NCI-H1436 treated with DMSO at 0.1 percent for 48 hours (cell line): ENCODE data around the gene OR2H1.

Experiments used
- DNase-seq: peaks from one replicate; lab custom pipeline; 2025; lab: John Stamatoyannopoulos, UW

The OR2H1 gene

GRCh38 chr6:29483735-29484134, 26.8 kb downstream of the OR2H1 start:
- DNase-seq, result no peak

GRCh38 chr6:29486577-29486976, 29.6 kb downstream of the OR2H1 start:
- no peak for DNase-seq

GRCh38 chr6:29487131-29487530, 30.2 kb downstream of the OR2H1 start:
- no peak for DNase-seq

GRCh38 chr6:29487660-29488059, 30.7 kb downstream of the OR2H1 start, which contains the start of gene MAS1L:
MAS1L (minus strand) TSS chr6:29487956; CDS start chr6:29487902, 54 bp downstream.
- no peak for DNase-seq

- no peak for DNase-seq
Measured at GRCh38 chr6:29488874-29489273, 31.9 kb downstream of the OR2H1 start.

- DNase-seq, result no peak
Measured at GRCh38 chr6:29489286-29489685, 32.3 kb downstream of the OR2H1 start.

GRCh38 chr6:29490055-29490454, 33.1 kb downstream of the OR2H1 start:
- no peak for DNase-seq

GRCh38 chr6:29490552-29490951, 33.6 kb downstream of the OR2H1 start:
- DNase-seq, result no peak

GRCh38 chr6:29491574-29491973, 34.6 kb downstream of the OR2H1 start:
- DNase-seq, result no peak

GRCh38 chr6:29493261-29493660, 36.3 kb downstream of the OR2H1 start:
- DNase-seq, result no peak

- no peak for DNase-seq
Measured at GRCh38 chr6:29494131-29494530, 37.2 kb downstream of the OR2H1 start.

GRCh38 chr6:29495571-29495970, 38.6 kb downstream of the OR2H1 start:
- DNase-seq, result no peak

- no peak for DNase-seq
Measured at GRCh38 chr6:29496961-29497360, 40.0 kb downstream of the OR2H1 start.

GRCh38 chr6:29499704-29500103, 42.7 kb downstream of the OR2H1 start:
- no peak for DNase-seq

GRCh38 chr6:29500594-29500993, 43.6 kb downstream of the OR2H1 start:
- DNase-seq, result no peak

- DNase-seq, result no peak
Measured at GRCh38 chr6:29501106-29501505, 44.2 kb downstream of the OR2H1 start.

- DNase-seq, result no peak
Measured at GRCh38 chr6:29502181-29502580, 45.2 kb downstream of the OR2H1 start.

- no peak for DNase-seq
Measured at GRCh38 chr6:29502597-29502996, 45.6 kb downstream of the OR2H1 start.

- DNase-seq, result no peak
Measured at GRCh38 chr6:29504961-29505360, 48.0 kb downstream of the OR2H1 start.

- no peak for DNase-seq
Measured at GRCh38 chr6:29505808-29506207, 48.9 kb downstream of the OR2H1 start.

GRCh38 chr6:29506446-29507067, 49.6 kb downstream of the OR2H1 start:
- DNase-seq, result no peak

GRCh38 chr6:29507319-29507718, 50.4 kb downstream of the OR2H1 start:
- no peak for DNase-seq

GRCh38 chr6:29509239-29509638, 52.3 kb downstream of the OR2H1 start:
- DNase-seq, result no peak

- DNase-seq, result no peak
Measured at GRCh38 chr6:29509711-29510110, 52.8 kb downstream of the OR2H1 start.
